Measurements from ENCODE around the gene CDKN1C.

CDKN1C gene

GRCh38 chr11:2888266-2888968 is 2.8 kb upstream of the CDKN1C start:
- Histone ChIP-seq H3K27ac (ENCODE audit: low read length) (no peak overlapping the region), H3K4me1 (ENCODE audit: low read length) (0 out of 2 replicates have a peak, but pooled peaks cover 3% of the 10 kb centered on the region), H3K9me3 (replicated peaks; ENCODE audit: insufficient read depth, low read length) (no peaks in the 10 kb centered on the region), H3K27me3 (replicated peaks; ENCODE audit: insufficient read depth, low read length) (peaks cover 17% of the 10 kb centered on the region), H4K20me1 (ENCODE audit: insufficient read depth, low read length) (no peaks in the 10 kb centered on the region), H3K4me2 (ENCODE audit: low read depth, low read length) (no peak overlapping the region; the same call in 1 of the 2 replicates), H3K9me2 (replicated peaks; ENCODE audit: insufficient read depth, low read length) (no peaks in the 10 kb centered on the region), H3K79me2 (ENCODE audit: low read length) (no peaks in the 10 kb centered on the region), H3K9ac (ENCODE audit: low read length) (no peak overlapping the region), H2AFZ (ENCODE audit: low read length) (no peak overlapping the region), H3F3A (ENCODE audit: insufficient read depth, low read length) (0 out of 2 replicates have a peak, but pooled peaks cover 3% of the 10 kb centered on the region), H3K4me3 (ENCODE audit: low read length) (no peak overlapping the region), H3K36me3 (replicated peaks; ENCODE audit: insufficient read depth, low read length) (no peaks in the 10 kb centered on the region)
- no peak for TF ChIP-seq EZH2 (optimal IDR thresholded peaks at IDR 0.05; ENCODE audit: low read depth, low read length)
- peak; percentile 98 for TF ChIP-seq CTCF (IDR thresholded peaks at IDR 0.05; ENCODE audit: low read length)
- TF ChIP-seq EZH2phosphoT487 (IDR thresholded peaks at IDR 0.05; ENCODE audit: low read length) = no peak
- DNase-seq = peak; percentile 80

GRCh38 chr11:2887515-2888195 is 2.1 kb upstream of the CDKN1C start:
- no peak overlapping the region for H3K27ac ChIP-seq (ENCODE audit: low read length)
- DNase-seq = no peak
- H3K4me1 ChIP-seq (ENCODE audit: low read length) = 0 out of 2 replicates have a peak, but pooled peaks cover 3% of the 10 kb centered on the region
- H4K20me1 ChIP-seq (ENCODE audit: insufficient read depth, low read length) = no peaks in the 10 kb centered on the region
- no peak overlapping the region for H3K4me3 ChIP-seq (ENCODE audit: low read length)
- TF ChIP-seq EZH2phosphoT487 (IDR thresholded peaks at IDR 0.05; ENCODE audit: low read length) = no peak
- no peak for TF ChIP-seq EZH2 (optimal IDR thresholded peaks at IDR 0.05; ENCODE audit: low read depth, low read length)
- no peak for TF ChIP-seq CTCF (IDR thresholded peaks at IDR 0.05; ENCODE audit: low read length)
- no peaks in the 10 kb centered on the region for H3K79me2 ChIP-seq (ENCODE audit: low read length)
- H3K36me3 ChIP-seq (replicated peaks; ENCODE audit: insufficient read depth, low read length) = no peaks in the 10 kb centered on the region
- H3K9me3 ChIP-seq (replicated peaks; ENCODE audit: insufficient read depth, low read length) = no peaks in the 10 kb centered on the region
- 0 out of 2 replicates have a peak, but pooled peaks cover 10% of the 10 kb centered on the region for H3F3A ChIP-seq (ENCODE audit: insufficient read depth, low read length)
- no peak overlapping the region; the same call in 1 of the 2 replicates for H3K4me2 ChIP-seq (ENCODE audit: low read depth, low read length)
- H3K9ac ChIP-seq (ENCODE audit: low read length) = no peak overlapping the region
- H3K27me3 ChIP-seq (replicated peaks; ENCODE audit: insufficient read depth, low read length) = peaks cover 19% of the 10 kb centered on the region
- H2AFZ ChIP-seq (ENCODE audit: low read length) = no peak overlapping the region
- no peaks in the 10 kb centered on the region for H3K9me2 ChIP-seq (replicated peaks; ENCODE audit: insufficient read depth, low read length)

- TF ChIP-seq EZH2phosphoT487 (IDR thresholded peaks at IDR 0.05; ENCODE audit: low read length) = no peak
- no peak for TF ChIP-seq EZH2 (optimal IDR thresholded peaks at IDR 0.05; ENCODE audit: low read depth, low read length)
- TF ChIP-seq CTCF (IDR thresholded peaks at IDR 0.05; ENCODE audit: low read length) = no peak
- Histone ChIP-seq H3K4me2 (ENCODE audit: low read depth, low read length) (no peak overlapping the region), H2AFZ (ENCODE audit: low read length) (no peak overlapping the region), H3K27ac (ENCODE audit: low read length) (no peak overlapping the region), H3K4me3 (ENCODE audit: low read length) (no peak overlapping the region), H3K9me2 (replicated peaks; ENCODE audit: insufficient read depth, low read length) (no peaks in the 10 kb centered on the region), H3K4me1 (ENCODE audit: low read length) (0 out of 2 replicates have a peak, but pooled peaks cover 3% of the 10 kb centered on the region), H3K9me3 (replicated peaks; ENCODE audit: insufficient read depth, low read length) (no peaks in the 10 kb centered on the region), H3K79me2 (ENCODE audit: low read length) (no peaks in the 10 kb centered on the region), H3K9ac (ENCODE audit: low read length) (no peak overlapping the region), H3F3A (ENCODE audit: insufficient read depth, low read length) (0 out of 2 replicates have a peak, but pooled peaks cover 10% of the 10 kb centered on the region), H4K20me1 (ENCODE audit: insufficient read depth, low read length) (no peaks in the 10 kb centered on the region), H3K27me3 (replicated peaks; ENCODE audit: insufficient read depth, low read length) (peaks cover 19% of the 10 kb centered on the region), H3K36me3 (replicated peaks; ENCODE audit: insufficient read depth, low read length) (no peaks in the 10 kb centered on the region)
- DNase-seq = no peak
Observed at GRCh38 chr11:2886936-2887335, 1.4 kb upstream of the CDKN1C start.

All from MM.1S (cell line).